ENCODE data around the gene HTT. TPM values are rescaled to one million over a fixed set of nuclear protein-coding genes. Genes with fewer than 3 reads are reported as not detected.

HTT gene
- total RNA-seq, 1 donor from 2014 or later, result 48.0 TPM

DNA sequence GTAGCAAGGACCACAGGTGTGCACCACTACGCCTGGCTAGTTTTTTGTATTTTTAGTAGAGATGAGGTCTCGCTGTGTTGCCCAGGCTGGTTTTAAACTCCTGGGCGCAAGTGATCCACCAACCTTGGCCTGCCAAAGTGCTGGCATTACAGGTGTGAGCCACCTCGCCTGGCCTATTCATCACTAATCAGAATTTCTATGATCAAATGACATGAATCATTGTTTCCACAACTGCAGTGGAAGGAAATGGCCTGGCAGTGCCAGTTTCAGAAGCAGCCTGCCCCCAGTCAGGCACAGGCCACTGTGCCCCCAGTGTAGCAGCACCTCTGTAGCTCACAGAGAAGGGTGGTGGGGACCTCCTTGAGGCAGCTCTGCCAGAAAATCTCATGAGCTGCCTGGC, 108.5 kb downstream of the HTT start:
- Mint-ChIP-seq H3K4me1 (ENCODE audit: unreplicated experiment) (peaks cover 19% of the 10 kb centered on the region), H3K4me3 (no peak overlapping the region), H3K36me3 (peaks cover 47% of the 10 kb centered on the region), H3K9me3 (no peaks in the 10 kb centered on the region), H3K27me3 (no peaks in the 10 kb centered on the region), H3K27ac (no peak overlapping the region)
- TF ChIP-seq, protein P1, sequence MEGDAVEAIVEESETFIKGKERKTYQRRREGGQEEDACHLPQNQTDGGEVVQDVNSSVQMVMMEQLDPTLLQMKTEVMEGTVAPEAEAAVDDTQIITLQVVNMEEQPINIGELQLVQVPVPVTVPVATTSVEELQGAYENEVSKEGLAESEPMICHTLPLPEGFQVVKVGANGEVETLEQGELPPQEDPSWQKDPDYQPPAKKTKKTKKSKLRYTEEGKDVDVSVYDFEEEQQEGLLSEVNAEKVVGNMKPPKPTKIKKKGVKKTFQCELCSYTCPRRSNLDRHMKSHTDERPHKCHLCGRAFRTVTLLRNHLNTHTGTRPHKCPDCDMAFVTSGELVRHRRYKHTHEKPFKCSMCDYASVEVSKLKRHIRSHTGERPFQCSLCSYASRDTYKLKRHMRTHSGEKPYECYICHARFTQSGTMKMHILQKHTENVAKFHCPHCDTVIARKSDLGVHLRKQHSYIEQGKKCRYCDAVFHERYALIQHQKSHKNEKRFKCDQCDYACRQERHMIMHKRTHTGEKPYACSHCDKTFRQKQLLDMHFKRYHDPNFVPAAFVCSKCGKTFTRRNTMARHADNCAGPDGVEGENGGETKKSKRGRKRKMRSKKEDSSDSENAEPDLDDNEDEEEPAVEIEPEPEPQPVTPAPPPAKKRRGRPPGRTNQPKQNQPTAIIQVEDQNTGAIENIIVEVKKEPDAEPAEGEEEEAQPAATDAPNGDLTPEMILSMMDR (conservative IDR thresholded peaks at IDR 0.05), result no peak
- DNase-seq (ENCODE audit: extremely low spot score, unreplicated experiment), result no peak

DNA sequence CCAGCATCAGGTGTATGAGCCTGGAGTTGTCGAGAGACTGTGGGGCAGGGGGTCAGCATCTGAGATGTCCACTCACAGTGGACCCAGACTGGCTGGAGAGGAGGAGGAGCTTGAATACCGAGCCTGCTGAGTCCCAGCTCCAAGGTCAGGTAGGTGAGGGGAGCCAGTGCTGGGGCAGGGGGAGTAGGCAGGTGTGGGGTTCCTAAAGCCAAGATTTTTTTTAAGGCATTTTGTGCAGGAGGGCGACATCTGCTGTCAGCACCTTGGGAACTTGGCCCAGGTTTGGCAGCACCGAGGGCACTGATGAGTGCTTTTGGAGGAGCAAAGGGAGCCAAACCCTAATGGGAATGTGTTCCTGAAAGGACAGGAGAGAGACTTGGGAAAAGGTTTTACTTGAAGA, 110.2 kb downstream of the HTT start:
- TF ChIP-seq, protein P1 (conservative IDR thresholded peaks at IDR 0.05), result no peak
- DNase-seq (ENCODE audit: extremely low spot score, unreplicated experiment), result no peak
- Mint-ChIP-seq H3K4me1 (ENCODE audit: unreplicated experiment) (peaks cover 5% of the 10 kb centered on the region), H3K9me3 (no peaks in the 10 kb centered on the region), H3K36me3 (peaks cover 42% of the 10 kb centered on the region), H3K27ac (no peak overlapping the region), H3K27me3 (no peaks in the 10 kb centered on the region), H3K4me3 (no peak overlapping the region)

DNA sequence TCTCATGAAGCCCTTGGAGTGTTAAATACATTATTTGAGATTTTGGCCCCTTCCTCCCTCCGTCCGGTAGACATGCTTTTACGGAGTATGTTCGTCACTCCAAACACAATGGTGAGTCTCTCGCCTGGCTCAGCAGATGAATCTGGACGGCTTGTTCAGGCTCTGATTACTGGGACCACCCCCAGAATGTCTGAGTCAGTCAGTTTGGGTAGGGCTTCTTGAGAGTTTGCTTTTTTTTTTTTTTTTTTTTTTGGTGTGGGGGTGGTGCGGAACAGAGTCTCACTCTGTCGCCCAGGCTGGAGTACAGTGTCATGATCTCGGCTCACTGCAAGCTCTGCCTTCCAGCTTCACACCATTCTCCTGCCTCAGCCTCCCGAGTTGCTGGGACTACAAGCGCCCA, 112.1 kb downstream of the HTT start:
- H3K4me1 Mint-ChIP-seq (ENCODE audit: unreplicated experiment), result peaks cover 5% of the 10 kb centered on the region
- no peaks in the 10 kb centered on the region for H3K27me3 Mint-ChIP-seq
- no peak for DNase-seq (ENCODE audit: extremely low spot score, unreplicated experiment)
- H3K4me3 Mint-ChIP-seq, result no peak overlapping the region
- peaks cover 33% of the 10 kb centered on the region for H3K36me3 Mint-ChIP-seq
- TF ChIP-seq, protein P1 (conservative IDR thresholded peaks at IDR 0.05), result no peak
- peak overlapping the region; percentile 60 for H3K27ac Mint-ChIP-seq
- H3K9me3 Mint-ChIP-seq, result no peaks in the 10 kb centered on the region

DNA sequence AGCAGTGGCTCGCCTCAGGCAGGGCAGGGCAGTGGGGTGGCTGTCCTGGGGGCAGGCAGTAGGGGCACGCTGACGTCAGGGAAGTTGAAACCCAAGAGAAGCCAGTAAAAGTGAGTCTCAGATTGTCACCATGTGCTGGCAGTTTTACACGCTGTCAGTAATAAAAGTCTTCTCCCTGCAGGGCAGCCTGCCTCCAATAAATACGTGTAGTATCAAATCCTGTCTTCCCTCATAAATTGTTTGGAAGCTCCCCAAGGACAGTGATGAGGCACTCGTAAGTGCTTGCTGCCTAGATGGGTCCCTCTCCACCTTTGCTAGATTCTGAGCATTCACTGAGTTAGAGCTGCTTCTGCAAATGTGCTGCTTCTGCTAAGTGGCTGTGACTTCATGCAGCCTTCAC, 113.6 kb downstream of the HTT start:
- TF ChIP-seq, protein P1 (conservative IDR thresholded peaks at IDR 0.05), result no peak
- H3K4me1 Mint-ChIP-seq (ENCODE audit: unreplicated experiment), result peaks cover 5% of the 10 kb centered on the region
- no peaks in the 10 kb centered on the region for H3K9me3 Mint-ChIP-seq
- no peaks in the 10 kb centered on the region for H3K27me3 Mint-ChIP-seq
- DNase-seq (ENCODE audit: extremely low spot score, unreplicated experiment), result no peak
- H3K27ac Mint-ChIP-seq, result no peak overlapping the region
- peaks cover 33% of the 10 kb centered on the region for H3K36me3 Mint-ChIP-seq
- H3K4me3 Mint-ChIP-seq, result no peak overlapping the region

DNA sequence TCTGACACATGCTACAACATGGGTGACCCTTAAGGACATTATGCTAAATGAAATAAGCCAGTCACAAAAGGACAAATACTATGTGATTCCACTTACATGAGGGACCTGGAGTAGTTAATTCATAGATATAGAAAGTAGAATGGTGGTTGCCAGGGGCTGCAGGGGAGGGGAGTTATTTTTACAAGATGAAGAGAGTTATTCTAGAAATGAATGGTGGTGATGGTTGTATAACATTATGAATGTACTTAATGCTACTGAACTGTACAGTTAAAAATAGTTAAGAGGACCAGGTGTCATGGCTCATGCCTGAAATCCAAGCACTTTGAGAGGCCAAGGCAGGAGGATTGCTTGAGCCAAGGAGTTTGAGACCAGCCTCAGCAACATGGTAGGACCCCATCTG, 115.0 kb downstream of the HTT start:
- peaks cover 9% of the 10 kb centered on the region for H3K4me1 Mint-ChIP-seq (ENCODE audit: unreplicated experiment)
- H3K27me3 Mint-ChIP-seq, result no peaks in the 10 kb centered on the region
- H3K4me3 Mint-ChIP-seq, result no peak overlapping the region
- TF ChIP-seq, protein P1 (conservative IDR thresholded peaks at IDR 0.05), result no peak
- H3K9me3 Mint-ChIP-seq, result no peaks in the 10 kb centered on the region
- H3K27ac Mint-ChIP-seq, result no peak overlapping the region
- peaks cover 23% of the 10 kb centered on the region for H3K36me3 Mint-ChIP-seq
- no peak for DNase-seq (ENCODE audit: extremely low spot score, unreplicated experiment)

DNA sequence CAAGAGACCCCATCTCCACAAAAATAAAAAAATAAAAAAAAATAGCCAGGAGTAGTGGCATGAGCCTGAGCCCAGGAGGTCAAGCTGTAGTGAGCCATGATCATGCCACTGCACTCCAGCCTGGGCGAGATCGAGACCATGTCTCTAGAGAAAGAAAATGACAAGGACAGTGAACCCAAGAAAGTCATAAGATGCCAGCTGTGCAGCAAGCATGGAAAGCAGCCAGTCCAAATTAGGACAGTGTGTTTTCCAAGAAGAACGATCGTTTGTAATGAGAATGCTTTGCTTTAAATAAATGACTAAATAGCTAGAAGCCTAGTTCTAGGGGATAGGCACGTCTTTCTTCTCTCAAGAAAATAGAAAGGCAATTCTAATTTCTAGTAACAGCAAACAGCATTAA, 116.1 kb downstream of the HTT start:
- H3K36me3 Mint-ChIP-seq, result peaks cover 18% of the 10 kb centered on the region
- H3K27me3 Mint-ChIP-seq, result no peaks in the 10 kb centered on the region
- TF ChIP-seq, protein P1 (conservative IDR thresholded peaks at IDR 0.05), result no peak
- no peak overlapping the region for H3K4me3 Mint-ChIP-seq
- no peak for DNase-seq (ENCODE audit: extremely low spot score, unreplicated experiment)
- no peaks in the 10 kb centered on the region for H3K9me3 Mint-ChIP-seq
- H3K4me1 Mint-ChIP-seq (ENCODE audit: unreplicated experiment), result peaks cover 9% of the 10 kb centered on the region
- H3K27ac Mint-ChIP-seq, result no peak overlapping the region

Measured in type B pancreatic cell (in vitro differentiated cells).